ENCODE measurements around the gene CNOT6.
"Not testable (repeated sequence)": the region's sequence is repeated elsewhere in the genome, so short reads cannot be mapped to it uniquely, and the experiment has no call there.

CNOT6 gene

GRCh38 chr5:180499684-180500083 lies 5.5 kb downstream of the CNOT6 start:
- no peak for DNase-seq
- in situ Hi-C loops (cut with HindIII; ENCODE audit: low pct_ligation_motif_present, low pct_unique_long_range_greater_than_20kb, low sequenced_read_pairs) = no loop called here

- in situ Hi-C loops (cut with HindIII; ENCODE audit: low pct_ligation_motif_present, low pct_unique_long_range_greater_than_20kb, low sequenced_read_pairs) = not testable (repeated sequence)
Observed at GRCh38 chr5:180500300-180500699, 6.1 kb downstream of the CNOT6 start.

GRCh38 chr5:180507661-180508060 lies 13.5 kb downstream of the CNOT6 start:
- no peak for DNase-seq
- in situ Hi-C loops (cut with HindIII; ENCODE audit: low pct_ligation_motif_present, low pct_unique_long_range_greater_than_20kb, low sequenced_read_pairs) = no loop called here

More at GRCh38 chr5:180500300-180500699, 6.1 kb downstream of the CNOT6 start:
- not testable (repeated sequence) for DNase-seq

GRCh38 chr5:180515294-180515693 lies 21.1 kb downstream of the CNOT6 start:
- in situ Hi-C loops (cut with HindIII; ENCODE audit: low pct_ligation_motif_present, low pct_unique_long_range_greater_than_20kb, low sequenced_read_pairs) = no loop called here
- no peak for DNase-seq

- DNase-seq; in situ Hi-C loops (cut with HindIII; ENCODE audit: low pct_ligation_motif_present, low pct_unique_long_range_greater_than_20kb, low sequenced_read_pairs): not testable (repeated sequence)
Observed at GRCh38 chr5:180515974-180516373, 21.8 kb downstream of the CNOT6 start.

GRCh38 chr5:180516440-180516839 lies 22.3 kb downstream of the CNOT6 start:
- in situ Hi-C loops (cut with HindIII; ENCODE audit: low pct_ligation_motif_present, low pct_unique_long_range_greater_than_20kb, low sequenced_read_pairs) = no loop called here
- DNase-seq = no peak

- DNase-seq = no peak
- in situ Hi-C loops (cut with HindIII; ENCODE audit: low pct_ligation_motif_present, low pct_unique_long_range_greater_than_20kb, low sequenced_read_pairs) = no loop called here
Observed at GRCh38 chr5:180519098-180519497, 24.9 kb downstream of the CNOT6 start.

GRCh38 chr5:180521101-180521500 lies 26.9 kb downstream of the CNOT6 start:
- in situ Hi-C loops (cut with HindIII; ENCODE audit: low pct_ligation_motif_present, low pct_unique_long_range_greater_than_20kb, low sequenced_read_pairs) = no loop called here
- no peak for DNase-seq

- DNase-seq = no peak
- in situ Hi-C loops (cut with HindIII; ENCODE audit: low pct_ligation_motif_present, low pct_unique_long_range_greater_than_20kb, low sequenced_read_pairs) = no loop called here
Observed at GRCh38 chr5:180521591-180521990, 27.4 kb downstream of the CNOT6 start.

- in situ Hi-C loops (cut with HindIII; ENCODE audit: low pct_ligation_motif_present, low pct_unique_long_range_greater_than_20kb, low sequenced_read_pairs) = no loop called here
Observed at GRCh38 chr5:180522330-180522729, 28.2 kb downstream of the CNOT6 start.

GRCh38 chr5:180523629-180524466 lies 29.7 kb downstream of the CNOT6 start:
- no peak for DNase-seq
- in situ Hi-C loops (cut with HindIII; ENCODE audit: low pct_ligation_motif_present, low pct_unique_long_range_greater_than_20kb, low sequenced_read_pairs) = no loop called here

More at GRCh38 chr5:180522330-180522729, 28.2 kb downstream of the CNOT6 start:
- no peak for DNase-seq

- in situ Hi-C loops (cut with HindIII; ENCODE audit: low pct_ligation_motif_present, low pct_unique_long_range_greater_than_20kb, low sequenced_read_pairs) = no loop called here
- DNase-seq = no peak
Observed at GRCh38 chr5:180525399-180525798, 31.2 kb downstream of the CNOT6 start.

- in situ Hi-C loops (cut with HindIII; ENCODE audit: low pct_ligation_motif_present, low pct_unique_long_range_greater_than_20kb, low sequenced_read_pairs) = no loop called here
- no peak for DNase-seq
Observed at GRCh38 chr5:180526269-180526668, 32.1 kb downstream of the CNOT6 start.

GRCh38 chr5:180527659-180528058 lies 33.5 kb downstream of the CNOT6 start:
- no peak for DNase-seq
- in situ Hi-C loops (cut with HindIII; ENCODE audit: low pct_ligation_motif_present, low pct_unique_long_range_greater_than_20kb, low sequenced_read_pairs) = no loop called here

- DNase-seq; in situ Hi-C loops (cut with HindIII; ENCODE audit: low pct_ligation_motif_present, low pct_unique_long_range_greater_than_20kb, low sequenced_read_pairs): not testable (repeated sequence)
Observed at GRCh38 chr5:180531036-180531585, 36.9 kb downstream of the CNOT6 start.

GRCh38 chr5:180532268-180532667 lies 38.1 kb downstream of the CNOT6 start:
- DNase-seq = no peak
- in situ Hi-C loops (cut with HindIII; ENCODE audit: low pct_ligation_motif_present, low pct_unique_long_range_greater_than_20kb, low sequenced_read_pairs) = no loop called here

GRCh38 chr5:180533845-180534244 lies 39.7 kb downstream of the CNOT6 start:
- no peak for DNase-seq
- in situ Hi-C loops (cut with HindIII; ENCODE audit: low pct_ligation_motif_present, low pct_unique_long_range_greater_than_20kb, low sequenced_read_pairs) = no loop called here

- no peak for DNase-seq
- in situ Hi-C loops (cut with HindIII; ENCODE audit: low pct_ligation_motif_present, low pct_unique_long_range_greater_than_20kb, low sequenced_read_pairs) = no loop called here
Observed at GRCh38 chr5:180535573-180535972, 41.4 kb downstream of the CNOT6 start.

GRCh38 chr5:180540050-180540694 lies 46.0 kb downstream of the CNOT6 start:
- DNase-seq = no peak
- in situ Hi-C loops (cut with HindIII; ENCODE audit: low pct_ligation_motif_present, low pct_unique_long_range_greater_than_20kb, low sequenced_read_pairs) = no loop called here

- no peak for DNase-seq
- in situ Hi-C loops (cut with HindIII; ENCODE audit: low pct_ligation_motif_present, low pct_unique_long_range_greater_than_20kb, low sequenced_read_pairs) = no loop called here
Observed at GRCh38 chr5:180541710-180542109, 47.5 kb downstream of the CNOT6 start.
